ENCODE measurements around the gene DGKB.

DNA sequence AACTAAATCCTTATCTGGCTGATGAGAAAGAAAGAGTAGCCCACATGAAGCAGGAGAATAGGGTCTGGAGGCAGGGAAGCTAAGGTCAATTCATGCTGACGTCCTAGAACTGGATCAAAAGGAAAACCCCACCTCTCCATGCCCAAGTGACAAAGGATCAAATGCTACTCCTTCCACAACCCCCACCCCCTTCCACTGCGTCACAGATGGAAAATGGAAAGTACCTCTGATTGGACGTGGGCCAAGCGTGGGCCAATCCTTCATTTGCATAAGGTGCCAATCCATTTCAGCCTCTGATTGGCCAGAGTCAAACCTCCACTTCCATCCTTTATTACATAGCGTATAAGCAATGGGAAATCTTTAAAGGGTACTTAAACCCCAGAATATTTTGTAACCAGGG is 481.8 kb downstream of the DGKB start:
- TF ChIP-seq, protein P1, sequence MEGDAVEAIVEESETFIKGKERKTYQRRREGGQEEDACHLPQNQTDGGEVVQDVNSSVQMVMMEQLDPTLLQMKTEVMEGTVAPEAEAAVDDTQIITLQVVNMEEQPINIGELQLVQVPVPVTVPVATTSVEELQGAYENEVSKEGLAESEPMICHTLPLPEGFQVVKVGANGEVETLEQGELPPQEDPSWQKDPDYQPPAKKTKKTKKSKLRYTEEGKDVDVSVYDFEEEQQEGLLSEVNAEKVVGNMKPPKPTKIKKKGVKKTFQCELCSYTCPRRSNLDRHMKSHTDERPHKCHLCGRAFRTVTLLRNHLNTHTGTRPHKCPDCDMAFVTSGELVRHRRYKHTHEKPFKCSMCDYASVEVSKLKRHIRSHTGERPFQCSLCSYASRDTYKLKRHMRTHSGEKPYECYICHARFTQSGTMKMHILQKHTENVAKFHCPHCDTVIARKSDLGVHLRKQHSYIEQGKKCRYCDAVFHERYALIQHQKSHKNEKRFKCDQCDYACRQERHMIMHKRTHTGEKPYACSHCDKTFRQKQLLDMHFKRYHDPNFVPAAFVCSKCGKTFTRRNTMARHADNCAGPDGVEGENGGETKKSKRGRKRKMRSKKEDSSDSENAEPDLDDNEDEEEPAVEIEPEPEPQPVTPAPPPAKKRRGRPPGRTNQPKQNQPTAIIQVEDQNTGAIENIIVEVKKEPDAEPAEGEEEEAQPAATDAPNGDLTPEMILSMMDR (conservative IDR thresholded peaks at IDR 0.05), result no peak
- no peak for TF ChIP-seq EZH2 (IDR thresholded peaks at IDR 0.05; ENCODE audit: low read depth)

Measured in PC-9 (cell line).